Stimulated activated CD4-positive, alpha-beta T cell treated with anti-CD3 and anti-CD28 coated beads, Interleukin-4, amount 100 ng/mL, for 1 hour (primary cell): ENCODE measurements around the gene KCNG2.

Experiments used
- DNase-seq: peaks from one replicate; pipeline ENCODE4 v3.0.0-alpha.2; 2020

The KCNG2 gene

GRCh38 chr18:79823120-79823519, 25.4 kb downstream of the KCNG2 start:
- no peak for DNase-seq

DNA sequence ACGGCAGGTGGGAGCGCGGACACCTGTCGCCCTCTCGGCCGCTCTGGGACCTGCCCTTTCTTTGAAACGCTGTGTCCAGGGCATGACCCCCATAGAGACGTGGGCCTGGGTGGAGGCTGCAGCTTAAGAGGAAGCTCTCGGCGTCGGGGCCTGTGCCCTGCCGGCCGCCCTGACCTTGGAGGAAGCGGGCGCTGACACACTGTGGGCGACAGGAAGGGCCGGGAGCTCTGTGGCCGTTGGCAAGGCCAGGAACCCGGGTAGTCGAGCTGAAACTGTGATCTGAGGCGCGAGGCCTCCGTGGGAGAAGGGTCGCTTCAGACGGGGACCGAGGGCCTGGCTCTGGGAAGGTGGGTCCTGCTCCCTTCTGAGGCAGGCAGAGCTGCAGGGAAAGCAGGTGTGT, 28.2 kb downstream of the KCNG2 start:
- no peak for DNase-seq

GRCh38 chr18:79826966-79827365, 29.2 kb downstream of the KCNG2 start:
- no peak for DNase-seq

- no peak for DNase-seq
Observed at GRCh38 chr18:79828258-79828657, 30.5 kb downstream of the KCNG2 start.

DNA sequence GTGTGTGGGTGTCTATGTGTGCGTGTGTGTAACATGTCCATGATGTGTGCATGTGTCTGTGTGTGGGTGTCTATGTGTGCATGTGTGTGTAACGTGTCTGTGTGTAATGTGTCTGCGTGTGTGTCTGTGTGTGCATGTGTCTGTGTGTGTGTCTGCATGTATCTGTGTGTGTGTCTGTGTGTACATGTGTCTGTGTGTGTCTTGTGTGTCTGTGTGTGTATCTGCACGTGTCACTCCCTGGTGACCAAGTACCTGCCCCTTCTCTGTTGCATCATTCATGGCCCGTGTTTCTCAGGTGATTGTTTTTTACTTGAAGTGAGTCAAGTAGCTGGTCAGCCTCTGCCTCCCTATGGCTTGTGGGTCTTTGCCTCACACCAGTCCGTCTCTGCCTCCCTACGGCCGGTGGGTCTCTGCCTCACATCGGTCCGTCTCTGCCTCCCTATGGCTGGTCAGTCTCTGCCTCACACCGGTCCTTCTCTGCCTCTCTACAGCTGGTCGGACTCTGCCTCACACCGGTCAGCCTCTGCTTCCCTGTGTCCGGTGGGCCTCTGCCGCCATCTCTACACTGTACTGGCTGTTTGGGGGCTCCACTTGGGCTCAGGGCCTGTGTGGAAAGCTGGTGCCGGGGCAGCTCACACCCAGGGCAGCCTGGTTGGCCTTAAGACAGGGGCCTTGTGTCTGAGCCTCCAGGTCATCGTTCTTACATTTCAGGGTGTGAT, 31.6 kb downstream of the KCNG2 start:
- no peak for DNase-seq

GRCh38 chr18:79832169-79832568, 34.4 kb downstream of the KCNG2 start:
- no peak for DNase-seq

- no peak for DNase-seq
Observed at GRCh38 chr18:79834834-79835233, 37.1 kb downstream of the KCNG2 start.

DNA sequence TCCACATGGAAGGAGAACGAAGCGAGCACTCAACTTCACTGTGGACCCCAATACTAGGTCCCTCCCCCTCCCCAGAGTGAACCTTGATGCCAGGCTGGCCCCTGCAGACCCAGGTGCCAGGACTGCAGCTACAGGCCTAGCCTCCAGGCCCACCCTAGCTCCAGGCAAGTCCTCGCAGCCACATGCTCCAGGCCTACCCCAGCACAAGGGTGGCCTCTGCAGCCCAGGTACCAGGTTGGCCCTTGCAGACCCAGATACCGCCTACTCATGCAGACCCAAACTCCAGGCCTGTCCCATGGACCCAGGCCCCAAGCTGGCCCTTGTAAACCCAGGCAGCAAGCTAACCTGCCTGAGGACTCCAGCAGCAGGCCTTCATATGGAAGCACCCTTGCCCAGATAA, 44.2 kb downstream of the KCNG2 start:
- DNase-seq: no peak

GRCh38 chr18:79844999-79845563, 47.3 kb downstream of the KCNG2 start:
- no peak for DNase-seq

DNA sequence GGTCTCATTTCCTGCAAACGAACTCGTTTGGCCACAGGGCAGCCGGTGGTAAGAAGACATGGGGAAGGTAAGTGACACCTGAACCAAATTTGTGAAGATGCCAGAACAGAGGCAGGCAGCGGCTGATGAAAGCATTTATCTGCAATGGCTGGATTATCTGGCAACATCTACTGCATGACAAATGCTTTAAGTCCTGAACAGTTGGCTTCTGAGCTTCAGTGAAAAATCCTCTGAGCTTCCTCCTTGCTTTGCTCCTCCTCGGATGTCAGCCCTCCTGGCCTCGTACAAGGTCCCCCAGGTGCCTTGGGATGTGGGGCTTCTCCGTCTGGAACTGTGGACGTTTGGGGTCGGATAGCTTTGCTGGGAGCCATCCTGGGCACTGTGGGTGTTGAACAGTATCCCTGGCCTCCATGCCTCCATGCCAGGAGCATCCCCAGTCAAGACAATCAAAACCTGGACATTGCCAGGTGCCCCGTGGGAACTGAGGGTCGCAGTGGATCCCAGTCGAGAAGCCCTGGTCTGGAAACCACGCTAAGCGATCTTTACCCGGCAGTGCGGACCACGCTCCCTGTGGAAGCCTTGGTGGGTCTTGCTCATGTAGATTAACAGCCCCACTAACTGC, 49.3 kb downstream of the KCNG2 start:
- DNase-seq: no peak

DNA sequence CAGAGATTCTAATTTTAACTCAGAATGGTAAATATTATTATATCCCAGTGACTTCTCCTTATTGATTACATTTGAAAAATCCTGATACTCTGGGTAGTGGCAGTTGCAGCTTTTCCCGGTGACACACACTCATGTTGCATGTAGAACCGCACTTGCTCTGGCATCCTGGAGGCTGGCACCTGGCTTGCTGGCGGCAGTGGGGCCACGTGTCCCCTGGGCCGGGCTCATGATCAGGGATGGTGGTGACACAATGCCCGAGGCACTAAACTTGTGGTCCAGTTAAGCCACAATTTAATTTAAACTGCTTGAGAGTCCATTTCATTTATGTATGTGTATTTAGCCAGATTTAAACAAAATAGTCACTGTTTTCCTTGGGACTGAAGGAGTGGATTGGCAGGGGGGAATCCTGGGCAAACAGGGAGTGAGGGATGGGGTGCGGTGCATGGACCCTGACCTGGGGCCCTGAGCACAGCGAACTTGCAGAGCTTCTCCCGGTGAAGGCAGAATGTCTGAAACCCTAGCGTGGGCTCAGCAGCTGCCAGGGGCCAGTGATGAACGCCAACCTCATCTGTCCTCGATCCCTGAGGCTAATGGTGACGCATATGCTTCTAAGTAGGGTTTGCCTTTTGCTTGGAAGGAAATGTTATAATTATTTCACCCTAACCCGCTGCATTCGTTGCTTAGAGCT, 50.0 kb downstream of the KCNG2 start:
- DNase-seq: no peak

DNA sequence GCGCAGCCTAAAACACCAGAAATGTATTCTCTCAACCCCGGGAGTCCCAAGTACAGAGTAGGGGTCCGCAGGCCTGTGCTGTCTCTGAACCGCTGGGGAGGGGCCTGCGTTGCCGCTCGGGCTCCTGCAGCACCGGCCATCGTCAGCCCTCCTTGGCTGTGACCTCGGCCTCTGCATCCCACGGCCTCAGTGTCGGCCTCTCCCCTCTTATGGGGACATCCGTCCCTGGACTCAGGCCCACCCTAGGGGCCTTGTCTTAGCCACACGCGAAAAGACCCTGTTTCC, 50.5 kb downstream of the KCNG2 start:
- DNase-seq: no peak

DNA sequence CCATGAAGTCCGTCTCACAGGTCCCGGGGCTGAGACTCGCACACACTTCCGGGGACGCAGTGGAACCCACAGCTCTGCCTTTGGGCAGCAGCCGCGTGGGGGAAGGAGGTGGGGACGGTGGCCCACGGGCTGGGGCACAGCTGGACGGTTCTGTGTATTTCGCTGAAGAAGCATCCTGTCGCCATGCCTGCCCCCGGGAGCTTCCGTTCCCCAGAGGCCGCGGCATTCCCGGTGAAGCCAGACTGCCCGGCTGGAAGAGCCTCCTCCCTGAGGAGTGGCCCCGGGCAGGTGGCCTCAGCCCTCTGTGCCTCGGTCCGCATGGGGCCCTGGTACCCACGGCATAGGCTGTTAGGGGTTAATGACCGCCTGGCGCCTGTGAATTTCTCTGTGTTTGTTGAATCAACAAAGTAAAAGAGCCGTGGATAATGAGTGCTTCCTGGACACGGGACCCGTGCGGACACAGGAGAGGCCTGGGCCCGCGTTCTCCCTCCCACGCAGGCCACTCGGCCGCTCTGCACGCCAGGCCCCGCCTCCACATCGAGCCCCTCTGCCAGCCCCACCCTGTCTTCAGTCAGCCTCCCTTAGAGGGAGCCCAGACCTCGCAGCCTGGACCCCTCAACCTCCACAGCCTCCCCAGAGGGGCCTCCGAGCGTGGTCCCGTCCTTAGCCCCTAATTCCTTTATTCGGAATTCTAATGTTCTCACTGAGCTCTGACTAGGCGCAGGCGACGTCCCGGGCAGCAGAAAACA, 51.0 kb downstream of the KCNG2 start:
- no peak for DNase-seq

DNA sequence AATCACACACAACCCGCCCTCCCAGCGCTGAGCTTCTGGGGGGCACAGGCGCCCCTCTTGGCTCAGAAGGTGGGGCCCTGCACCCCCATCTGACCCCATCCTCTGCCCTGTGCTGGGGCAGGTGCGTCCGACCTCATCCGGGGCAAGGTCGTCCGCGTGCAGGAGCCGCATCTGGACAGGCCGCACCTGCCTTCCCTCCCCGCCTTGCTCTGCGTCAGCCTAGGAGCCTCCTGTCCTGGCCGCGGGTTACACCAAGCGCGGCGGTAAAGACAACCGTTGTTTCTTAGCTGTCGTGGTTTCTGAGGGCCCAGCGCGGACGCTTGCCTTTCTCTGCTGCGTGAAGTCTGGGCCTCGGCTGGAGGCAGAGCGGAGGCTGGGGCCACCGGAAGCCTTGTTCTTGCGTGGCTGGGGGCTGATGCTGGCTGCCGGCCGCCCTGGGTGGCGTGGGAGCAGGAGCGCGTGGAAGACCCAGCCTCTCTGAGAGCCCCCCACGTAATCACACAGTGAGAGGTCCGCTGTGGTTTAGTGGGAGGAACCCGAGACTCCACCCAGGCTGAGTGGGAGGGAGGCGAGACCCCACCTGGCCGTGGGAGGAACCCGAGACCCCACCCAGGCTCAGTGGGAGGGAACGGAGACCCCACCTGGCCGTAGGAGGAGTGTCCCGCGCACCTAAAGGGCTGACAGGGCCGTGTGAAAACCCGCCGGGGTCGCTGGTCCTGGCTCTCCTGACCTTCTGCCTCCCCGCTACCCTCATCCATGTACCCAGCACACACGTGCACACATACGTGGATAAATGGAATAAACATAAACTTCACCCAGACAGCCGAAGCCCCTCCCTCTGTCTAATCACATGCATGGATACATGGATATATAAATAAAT, 51.8 kb downstream of the KCNG2 start:
- DNase-seq: no peak

- DNase-seq: no peak
Observed at GRCh38 chr18:79850731-79851130, 53.0 kb downstream of the KCNG2 start.

GRCh38 chr18:79851489-79851888, 53.8 kb downstream of the KCNG2 start:
- DNase-seq: no peak

DNA sequence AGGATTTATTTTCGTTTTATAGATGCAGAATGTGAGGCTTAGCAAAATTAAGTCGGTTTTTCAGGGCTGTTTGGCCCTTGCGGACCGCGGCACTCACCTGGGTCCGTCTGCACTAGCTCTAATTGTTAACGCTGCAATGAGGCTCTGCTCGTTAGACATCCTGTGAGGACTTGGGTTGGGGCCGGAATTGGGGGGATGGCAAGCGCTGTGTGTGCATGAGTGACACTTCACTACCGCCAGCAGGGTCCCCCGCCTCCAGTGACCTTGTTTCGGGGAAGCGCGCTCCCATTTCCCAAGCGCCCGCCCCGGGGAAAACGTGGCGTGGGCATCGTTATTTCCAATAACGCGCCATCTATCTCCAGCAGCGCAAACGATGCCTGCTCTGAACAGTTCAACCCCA, 54.2 kb downstream of the KCNG2 start:
- no peak for DNase-seq

- no peak for DNase-seq
Observed at GRCh38 chr18:79852561-79853302, 55.0 kb downstream of the KCNG2 start.

- DNase-seq: no peak
Observed at GRCh38 chr18:79853303-79853992, 55.7 kb downstream of the KCNG2 start.

DNA sequence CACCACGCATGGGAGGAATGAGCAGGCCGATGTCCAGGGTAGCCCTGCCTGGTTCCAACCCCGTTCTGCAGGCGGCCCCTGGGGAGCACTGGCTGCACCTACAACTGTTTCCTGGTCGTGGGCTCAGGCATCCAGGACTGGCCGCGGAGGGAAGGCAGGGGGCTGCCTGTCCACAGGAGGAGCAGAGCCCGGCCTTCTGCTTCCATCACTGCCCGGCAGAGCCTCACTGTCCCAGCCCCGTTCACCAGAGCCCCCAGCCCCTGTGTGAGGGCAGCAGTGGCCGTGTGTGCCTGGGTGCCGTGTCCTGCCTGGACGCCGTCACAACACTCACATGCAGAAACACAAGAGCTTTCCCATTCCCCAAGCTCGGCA, 56.2 kb downstream of the KCNG2 start:
- DNase-seq: no peak
